ENCODE results near the gene CADM1.

The CADM1 gene

DNA sequence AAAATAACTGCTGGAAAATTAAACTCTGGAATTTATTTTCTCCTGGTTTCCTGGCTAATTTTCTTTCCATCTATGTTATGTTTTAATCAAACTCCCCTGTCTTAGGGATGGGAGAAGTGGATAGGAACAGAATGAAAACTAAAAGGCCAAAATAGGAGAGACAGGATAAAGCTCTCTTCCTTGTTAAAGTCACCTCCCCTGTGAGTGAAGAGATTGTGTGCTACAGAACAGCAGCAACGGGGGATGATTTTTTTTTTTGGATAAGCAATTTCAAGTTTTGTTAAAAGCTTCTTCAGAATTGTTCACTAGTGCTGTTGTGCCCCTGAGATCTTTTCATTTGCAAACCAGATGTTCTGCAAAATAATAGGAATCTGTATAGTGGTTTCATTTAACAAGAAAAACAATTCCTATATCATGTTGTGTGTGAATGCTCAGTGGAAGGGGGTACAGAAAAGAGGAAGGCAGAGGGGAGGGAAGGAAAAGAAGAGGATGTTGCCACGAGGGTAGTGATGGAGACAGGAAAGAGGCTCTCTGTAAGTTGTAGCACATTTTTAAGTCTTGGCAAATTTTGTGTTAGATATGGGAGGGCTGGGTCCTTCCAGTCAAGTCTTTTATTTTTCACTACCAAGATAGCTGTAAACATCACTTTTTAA is 301.2 kb downstream of the CADM1 start:
- Histone ChIP-seq H3K4me3 (ENCODE audit: insufficient read length, low read depth) (no peak overlapping the region), H3K4me1 (ENCODE audit: insufficient read depth, insufficient read length) (no peaks in the 10 kb centered on the region), H3K9me3 (ENCODE audit: insufficient read depth, low read length) (no peaks in the 10 kb centered on the region), H3K36me3 (ENCODE audit: insufficient read depth, insufficient read length, low read length) (no peaks in the 10 kb centered on the region), H3K27me3 (ENCODE audit: insufficient read depth, insufficient read length) (no peaks in the 10 kb centered on the region), H3K9ac (ENCODE audit: insufficient read length, low read depth) (no peak overlapping the region)
- TF ChIP-seq ZNF274 (IDR thresholded peaks at IDR 0.05; ENCODE audit: low read depth, low read length) (no peak), YY1 (IDR thresholded peaks at IDR 0.05; ENCODE audit: insufficient read depth, insufficient read length) (no peak), SUZ12 (IDR thresholded peaks at IDR 0.05; ENCODE audit: extremely low read depth, insufficient read depth, insufficient read length) (no peak)
- DNase-seq (ENCODE audit: low read depth, low spot score): no peak

DNA sequence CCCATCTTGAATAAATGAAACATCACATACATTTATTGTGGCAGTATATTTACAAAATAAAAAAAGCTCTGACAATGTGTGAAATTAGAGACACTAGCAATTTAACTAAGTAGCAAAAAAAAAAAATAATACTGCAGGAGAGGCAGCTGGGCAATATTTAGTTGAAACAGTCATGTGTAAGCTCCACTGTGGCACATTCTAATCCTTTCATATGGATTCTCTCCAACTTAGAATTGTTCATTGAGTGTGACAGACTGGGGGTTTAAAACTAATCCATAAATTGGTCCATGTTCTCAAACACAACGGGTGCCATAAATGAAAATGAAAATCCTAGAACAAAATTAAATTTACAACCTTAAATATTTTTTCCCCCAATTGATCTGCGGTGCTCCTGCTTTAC is 302.1 kb downstream of the CADM1 start:
- Histone ChIP-seq H3K36me3 (ENCODE audit: insufficient read depth, insufficient read length, low read length) (no peaks in the 10 kb centered on the region), H3K4me1 (ENCODE audit: insufficient read depth, insufficient read length) (no peaks in the 10 kb centered on the region), H3K27me3 (ENCODE audit: insufficient read depth, insufficient read length) (no peaks in the 10 kb centered on the region), H3K9me3 (ENCODE audit: insufficient read depth, low read length) (no peaks in the 10 kb centered on the region), H3K9ac (ENCODE audit: insufficient read length, low read depth) (no peak overlapping the region), H3K4me3 (ENCODE audit: insufficient read length, low read depth) (no peak overlapping the region)
- DNase-seq (ENCODE audit: low read depth, low spot score): no peak
- no peak for TF ChIP-seq SUZ12 (IDR thresholded peaks at IDR 0.05; ENCODE audit: extremely low read depth, insufficient read depth, insufficient read length)
- no peak for TF ChIP-seq ZNF274 (IDR thresholded peaks at IDR 0.05; ENCODE audit: low read depth, low read length)
- TF ChIP-seq YY1 (IDR thresholded peaks at IDR 0.05; ENCODE audit: insufficient read depth, insufficient read length): no peak

- TF ChIP-seq SUZ12 (IDR thresholded peaks at IDR 0.05; ENCODE audit: extremely low read depth, insufficient read depth, insufficient read length) (no peak), YY1 (IDR thresholded peaks at IDR 0.05; ENCODE audit: insufficient read depth, insufficient read length) (no peak), ZNF274 (IDR thresholded peaks at IDR 0.05; ENCODE audit: low read depth, low read length) (no peak)
- DNase-seq (ENCODE audit: low read depth, low spot score): no peak
- Histone ChIP-seq H3K9ac (ENCODE audit: insufficient read length, low read depth) (no peak overlapping the region), H3K9me3 (ENCODE audit: insufficient read depth, low read length) (no peaks in the 10 kb centered on the region), H3K36me3 (ENCODE audit: insufficient read depth, insufficient read length, low read length) (no peaks in the 10 kb centered on the region), H3K4me1 (ENCODE audit: insufficient read depth, insufficient read length) (no peaks in the 10 kb centered on the region), H3K27me3 (ENCODE audit: insufficient read depth, insufficient read length) (no peaks in the 10 kb centered on the region), H3K4me3 (ENCODE audit: insufficient read length, low read depth) (no peak overlapping the region)
These were observed 303.0 kb downstream of the CADM1 start for GRCh38 chr11:115201111-115201792.

- no peak overlapping the region for H3K4me3 ChIP-seq (ENCODE audit: insufficient read length, low read depth)
- DNase-seq (ENCODE audit: low read depth, low spot score): no peak
- no peak overlapping the region for H3K9ac ChIP-seq (ENCODE audit: insufficient read length, low read depth)
- H3K4me1 ChIP-seq (ENCODE audit: insufficient read depth, insufficient read length): no peaks in the 10 kb centered on the region
- H3K36me3 ChIP-seq (ENCODE audit: insufficient read depth, insufficient read length, low read length): no peaks in the 10 kb centered on the region
- no peak for TF ChIP-seq YY1 (IDR thresholded peaks at IDR 0.05; ENCODE audit: insufficient read depth, insufficient read length)
- no peak for TF ChIP-seq SUZ12 (IDR thresholded peaks at IDR 0.05; ENCODE audit: extremely low read depth, insufficient read depth, insufficient read length)
- no peak for TF ChIP-seq ZNF274 (IDR thresholded peaks at IDR 0.05; ENCODE audit: low read depth, low read length)
- H3K27me3 ChIP-seq (ENCODE audit: insufficient read depth, insufficient read length): no peaks in the 10 kb centered on the region
- no peaks in the 10 kb centered on the region for H3K9me3 ChIP-seq (ENCODE audit: insufficient read depth, low read length)
These were observed 304.6 kb downstream of the CADM1 start for GRCh38 chr11:115199481-115200069.

DNA sequence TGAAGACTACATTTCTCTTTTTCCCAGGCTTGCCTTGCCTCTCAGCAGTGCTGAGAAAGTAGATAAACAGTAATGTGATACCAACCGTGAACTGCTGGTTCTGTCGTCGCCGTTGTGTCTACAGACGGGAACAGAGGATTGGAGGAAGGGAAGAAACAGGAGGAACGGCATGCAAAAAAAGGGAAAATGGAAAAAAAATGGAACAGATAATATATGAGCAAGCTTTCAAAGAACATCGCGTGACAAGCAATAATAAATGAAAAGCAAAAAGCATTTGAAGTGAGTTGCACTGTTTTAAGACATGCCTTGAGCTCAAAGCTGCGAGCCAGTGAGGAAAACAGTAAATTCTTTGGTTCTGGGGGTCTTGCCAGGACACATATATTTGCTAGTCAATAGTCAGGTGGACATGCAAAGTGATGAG is 305.9 kb downstream of the CADM1 start:
- no peaks in the 10 kb centered on the region for H3K9me3 ChIP-seq (ENCODE audit: insufficient read depth, low read length)
- H3K4me1 ChIP-seq (ENCODE audit: insufficient read depth, insufficient read length): no peaks in the 10 kb centered on the region
- H3K27me3 ChIP-seq (ENCODE audit: insufficient read depth, insufficient read length): no peaks in the 10 kb centered on the region
- H3K9ac ChIP-seq (ENCODE audit: insufficient read length, low read depth): no peak overlapping the region
- no peaks in the 10 kb centered on the region for H3K36me3 ChIP-seq (ENCODE audit: insufficient read depth, insufficient read length, low read length)
- TF ChIP-seq SUZ12 (IDR thresholded peaks at IDR 0.05; ENCODE audit: extremely low read depth, insufficient read depth, insufficient read length) (no peak), ZNF274 (IDR thresholded peaks at IDR 0.05; ENCODE audit: low read depth, low read length) (no peak), YY1 (IDR thresholded peaks at IDR 0.05; ENCODE audit: insufficient read depth, insufficient read length) (no peak)
- DNase-seq (ENCODE audit: low read depth, low spot score): no peak
- no peak overlapping the region for H3K4me3 ChIP-seq (ENCODE audit: insufficient read length, low read depth)

DNA sequence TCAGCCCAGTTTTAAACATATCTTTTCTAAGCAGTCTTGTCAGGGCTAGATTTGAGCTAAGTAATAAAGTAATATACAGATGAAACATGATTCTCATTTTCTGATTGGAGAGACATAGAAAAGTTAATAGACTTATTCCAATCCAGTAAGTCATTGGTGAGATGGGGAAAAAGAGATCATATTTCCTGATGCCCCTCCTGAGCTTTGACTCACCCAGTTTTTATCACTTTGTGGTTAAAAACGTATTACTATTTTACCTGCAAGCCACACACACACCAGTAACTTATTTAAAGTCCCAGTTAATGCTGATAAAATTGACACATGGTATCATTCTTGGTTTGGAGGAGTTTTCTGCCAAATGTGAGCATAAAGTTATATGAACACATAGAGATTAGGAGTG is 306.8 kb downstream of the CADM1 start:
- DNase-seq (ENCODE audit: low read depth, low spot score): no peak
- no peak for TF ChIP-seq YY1 (IDR thresholded peaks at IDR 0.05; ENCODE audit: insufficient read depth, insufficient read length)
- no peak for TF ChIP-seq SUZ12 (IDR thresholded peaks at IDR 0.05; ENCODE audit: extremely low read depth, insufficient read depth, insufficient read length)
- no peak for TF ChIP-seq ZNF274 (IDR thresholded peaks at IDR 0.05; ENCODE audit: low read depth, low read length)
- Histone ChIP-seq H3K4me3 (ENCODE audit: insufficient read length, low read depth) (no peak overlapping the region), H3K36me3 (ENCODE audit: insufficient read depth, insufficient read length, low read length) (no peaks in the 10 kb centered on the region), H3K9me3 (ENCODE audit: insufficient read depth, low read length) (no peaks in the 10 kb centered on the region), H3K9ac (ENCODE audit: insufficient read length, low read depth) (no peak overlapping the region), H3K27me3 (ENCODE audit: insufficient read depth, insufficient read length) (no peaks in the 10 kb centered on the region), H3K4me1 (ENCODE audit: insufficient read depth, insufficient read length) (no peaks in the 10 kb centered on the region)

DNA sequence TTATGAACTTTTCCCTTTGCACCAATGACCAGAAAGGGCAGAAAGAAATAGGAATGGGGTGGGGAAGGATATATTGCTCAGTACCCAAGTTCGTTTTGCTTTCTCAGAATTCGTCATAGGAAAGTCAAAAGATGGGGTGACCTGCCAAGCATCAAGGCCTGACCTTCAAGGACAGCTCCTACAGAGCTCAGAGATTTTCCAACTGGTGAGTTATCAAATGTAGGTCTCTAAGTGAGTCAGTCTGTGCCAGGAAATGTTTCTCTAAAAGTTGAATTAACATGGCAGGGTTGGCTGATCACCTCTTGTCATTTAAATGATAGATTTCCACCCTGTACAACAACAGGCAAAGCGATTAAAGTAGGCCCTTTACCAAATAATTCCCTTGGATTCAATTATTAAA is 307.2 kb downstream of the CADM1 start:
- H3K36me3 ChIP-seq (ENCODE audit: insufficient read depth, insufficient read length, low read length): no peaks in the 10 kb centered on the region
- no peak for DNase-seq (ENCODE audit: low read depth, low spot score)
- no peak overlapping the region for H3K9ac ChIP-seq (ENCODE audit: insufficient read length, low read depth)
- TF ChIP-seq SUZ12 (IDR thresholded peaks at IDR 0.05; ENCODE audit: extremely low read depth, insufficient read depth, insufficient read length) (no peak), YY1 (IDR thresholded peaks at IDR 0.05; ENCODE audit: insufficient read depth, insufficient read length) (no peak), ZNF274 (IDR thresholded peaks at IDR 0.05; ENCODE audit: low read depth, low read length) (no peak)
- no peak overlapping the region for H3K4me3 ChIP-seq (ENCODE audit: insufficient read length, low read depth)
- no peaks in the 10 kb centered on the region for H3K4me1 ChIP-seq (ENCODE audit: insufficient read depth, insufficient read length)
- H3K27me3 ChIP-seq (ENCODE audit: insufficient read depth, insufficient read length): no peaks in the 10 kb centered on the region
- H3K9me3 ChIP-seq (ENCODE audit: insufficient read depth, low read length): no peaks in the 10 kb centered on the region

Data from NT2/D1 (cell line).